NB4 (cell line): ENCODE measurements around the gene KIF1C.

Experiments used
- MYC ChIP-seq: IDR thresholded peaks from 2 replicates; pipeline ENCODE4 v1.6.1; 2011; ENCODE audit warnings: low read depth, low read length
- POLR2A ChIP-seq: IDR thresholded peaks from 2 replicates; pipeline ENCODE4 v1.6.1; 2011; ENCODE audit warnings: mild to moderate bottlenecking; ENCODE audit not compliant: insufficient read length; ENCODE audit errors: extremely low read depth
- TF ChIP-seq, protein P1 (sequence below): IDR thresholded peaks from one replicate; pipeline ENCODE4 v1.5.1; 2012; ENCODE audit warnings: low read depth, low read length
- TF ChIP-seq, protein P2 (sequence below): IDR thresholded peaks from 2 replicates; pipeline ENCODE4 v1.6.1; 2011; ENCODE audit warnings: low read depth, low read length

GRCh38 chr17:4974115-4974670 is 23.6 kb upstream of the KIF1C start:
- TF ChIP-seq, protein P1, sequence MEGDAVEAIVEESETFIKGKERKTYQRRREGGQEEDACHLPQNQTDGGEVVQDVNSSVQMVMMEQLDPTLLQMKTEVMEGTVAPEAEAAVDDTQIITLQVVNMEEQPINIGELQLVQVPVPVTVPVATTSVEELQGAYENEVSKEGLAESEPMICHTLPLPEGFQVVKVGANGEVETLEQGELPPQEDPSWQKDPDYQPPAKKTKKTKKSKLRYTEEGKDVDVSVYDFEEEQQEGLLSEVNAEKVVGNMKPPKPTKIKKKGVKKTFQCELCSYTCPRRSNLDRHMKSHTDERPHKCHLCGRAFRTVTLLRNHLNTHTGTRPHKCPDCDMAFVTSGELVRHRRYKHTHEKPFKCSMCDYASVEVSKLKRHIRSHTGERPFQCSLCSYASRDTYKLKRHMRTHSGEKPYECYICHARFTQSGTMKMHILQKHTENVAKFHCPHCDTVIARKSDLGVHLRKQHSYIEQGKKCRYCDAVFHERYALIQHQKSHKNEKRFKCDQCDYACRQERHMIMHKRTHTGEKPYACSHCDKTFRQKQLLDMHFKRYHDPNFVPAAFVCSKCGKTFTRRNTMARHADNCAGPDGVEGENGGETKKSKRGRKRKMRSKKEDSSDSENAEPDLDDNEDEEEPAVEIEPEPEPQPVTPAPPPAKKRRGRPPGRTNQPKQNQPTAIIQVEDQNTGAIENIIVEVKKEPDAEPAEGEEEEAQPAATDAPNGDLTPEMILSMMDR = no peak
- no peak for TF ChIP-seq POLR2A
- TF ChIP-seq, protein P2, sequence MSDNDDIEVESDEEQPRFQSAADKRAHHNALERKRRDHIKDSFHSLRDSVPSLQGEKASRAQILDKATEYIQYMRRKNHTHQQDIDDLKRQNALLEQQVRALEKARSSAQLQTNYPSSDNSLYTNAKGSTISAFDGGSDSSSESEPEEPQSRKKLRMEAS = no peak
- no peak for TF ChIP-seq MYC
